WERI-Rb-1 (cell line): ENCODE measurements around the gene ADAP1.

Source experiments
- DNase-seq: peaks from one replicate; pipeline ENCODE4 v3.0.0-alpha.2; 2020
- H3K27ac ChIP-seq: fragments of 250-450 bp; sonication (Bioruptor Pico); 2 replicates; pipeline ENCODE4 v1.5.1; 2020; ENCODE audit warnings: mild to moderate bottlenecking, moderate library complexity
- H3K27me3 ChIP-seq: fragments of 250-450 bp; sonication (Bioruptor Pico); 2 replicates; pipeline ENCODE4 v1.5.1; 2021; ENCODE audit warnings: mild to moderate bottlenecking, low read depth, moderate library complexity; ENCODE audit not compliant: insufficient read depth, severe bottlenecking
- H3K36me3 ChIP-seq: fragments of 250-450 bp; sonication (Bioruptor Pico); 2 replicates; pipeline ENCODE4 v1.5.1; 2020; ENCODE audit warnings: mild to moderate bottlenecking, moderate library complexity
- H3K4me3 ChIP-seq: 2 replicates; pipeline ENCODE4 v1.5.1; 2011; ENCODE audit warnings: low read depth, mild to moderate bottlenecking, control low read depth, low read length
- H3K9me3 ChIP-seq: fragments of 250-450 bp; sonication (Bioruptor Pico); 2 replicates; pipeline ENCODE4 v1.5.1; 2021; ENCODE audit warnings: mild to moderate bottlenecking, moderate library complexity; ENCODE audit not compliant: severe bottlenecking
- CTCF ChIP-seq: IDR thresholded peaks from 2 replicates; pipeline ENCODE4 v1.5.1; 2011; ENCODE audit warnings: low read depth, mild to moderate bottlenecking, control low read depth, inconsistent platforms, low read length

ADAP1 gene

GRCh38 chr7:931871-932650 is 22.4 kb downstream of the ADAP1 start:
- no peak overlapping the region for H3K27ac ChIP-seq
- no peak for DNase-seq
- TF ChIP-seq CTCF: no peak

DNA sequence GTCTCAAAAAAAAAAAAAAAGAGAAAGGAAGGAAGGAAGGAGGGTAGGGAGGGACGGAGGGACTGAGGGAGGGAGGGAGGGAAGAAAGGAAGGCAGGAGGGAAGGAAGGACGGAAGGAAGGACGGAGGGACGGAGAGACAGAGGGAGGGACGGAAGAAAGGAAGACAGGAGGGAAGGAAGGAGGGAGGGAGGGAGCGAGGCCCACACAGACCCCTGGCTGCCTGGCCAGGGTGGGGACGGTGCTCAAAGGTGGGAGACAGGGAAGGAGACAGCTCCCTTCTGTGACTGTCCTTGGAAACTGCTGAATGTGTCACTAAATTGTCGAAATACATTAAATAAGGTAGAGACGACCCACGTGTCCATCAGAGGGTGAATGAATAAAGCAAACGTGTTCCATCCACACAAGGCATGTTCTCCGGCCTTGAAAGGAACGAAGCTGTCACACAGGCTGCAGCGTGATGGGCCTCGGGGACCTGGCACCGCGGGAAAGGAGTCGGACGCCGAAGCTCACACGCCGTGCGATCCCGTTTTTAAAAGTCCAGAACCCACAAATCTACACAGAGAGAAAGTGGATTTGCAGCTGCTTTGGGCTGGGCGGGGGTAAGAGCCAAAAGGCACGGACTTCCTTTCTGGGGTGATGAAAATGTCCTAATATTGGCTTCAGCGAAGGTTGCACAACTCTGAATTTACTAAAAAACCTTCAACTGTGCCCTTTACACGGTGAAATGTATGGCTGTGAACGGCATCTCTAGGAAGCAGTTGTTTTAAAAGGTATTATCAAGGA is 23.3 kb downstream of the ADAP1 start:
- H3K36me3 ChIP-seq: no peaks in the 10 kb centered on the region
- no peaks in the 10 kb centered on the region for H3K27me3 ChIP-seq
- no peaks in the 10 kb centered on the region for H3K9me3 ChIP-seq
- no peak for DNase-seq
- H3K27ac ChIP-seq: no peak overlapping the region
- H3K4me3 ChIP-seq: no peak overlapping the region
- no peak for TF ChIP-seq CTCF

More at GRCh38 chr7:931871-932650, 22.4 kb downstream of the ADAP1 start:
- Histone ChIP-seq H3K4me3 (no peak overlapping the region), H3K9me3 (no peaks in the 10 kb centered on the region), H3K27me3 (no peaks in the 10 kb centered on the region), H3K36me3 (no peaks in the 10 kb centered on the region)

DNA sequence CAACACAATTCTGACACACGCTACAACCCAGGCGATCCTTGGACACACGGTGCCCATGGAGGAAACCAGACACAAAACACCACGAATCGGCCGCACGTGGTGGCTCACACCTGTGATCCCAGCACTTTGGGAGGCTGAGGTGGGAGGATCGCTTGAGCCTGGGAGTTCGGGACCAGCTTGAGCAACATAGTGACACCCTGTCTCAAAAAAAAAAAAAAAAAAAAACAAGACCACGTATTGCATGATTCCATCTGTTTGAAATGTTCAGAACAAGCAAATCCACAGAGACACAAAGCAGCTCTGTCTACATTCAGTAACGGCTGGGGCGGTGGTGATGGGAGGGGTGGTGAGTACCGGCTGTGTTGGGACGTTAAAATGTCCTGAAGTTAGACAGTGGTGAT is 25.2 kb downstream of the ADAP1 start:
- Histone ChIP-seq H3K27me3 (no peaks in the 10 kb centered on the region), H3K9me3 (no peaks in the 10 kb centered on the region), H3K36me3 (no peaks in the 10 kb centered on the region), H3K4me3 (no peak overlapping the region), H3K27ac (no peak overlapping the region)
- DNase-seq: no peak
- TF ChIP-seq CTCF: no peak

GRCh38 chr7:927031-927671 is 27.3 kb downstream of the ADAP1 start:
- no peak for TF ChIP-seq CTCF
- Histone ChIP-seq H3K27me3 (no peaks in the 10 kb centered on the region), H3K4me3 (no peak overlapping the region), H3K9me3 (no peaks in the 10 kb centered on the region), H3K36me3 (no peaks in the 10 kb centered on the region), H3K27ac (no peak overlapping the region)
- no peak for DNase-seq

GRCh38 chr7:926061-927030 is 28.1 kb downstream of the ADAP1 start:
- no peaks in the 10 kb centered on the region for H3K27me3 ChIP-seq
- H3K9me3 ChIP-seq: no peaks in the 10 kb centered on the region
- TF ChIP-seq CTCF: no peak
- H3K27ac ChIP-seq: no peak overlapping the region
- H3K36me3 ChIP-seq: no peaks in the 10 kb centered on the region
- H3K4me3 ChIP-seq: no peak overlapping the region
- DNase-seq: no peak
